ENCODE results near the gene CEND1. TPM values are rescaled to one million over a fixed set of nuclear protein-coding genes. Genes with fewer than 3 reads are reported as not detected.

CEND1 gene
- total and polyA plus RNA-seq, 2 of the 13 experiments (the other 11 are each of a cell fraction or from before 2014, with no cell fraction given) = not detected

DNA sequence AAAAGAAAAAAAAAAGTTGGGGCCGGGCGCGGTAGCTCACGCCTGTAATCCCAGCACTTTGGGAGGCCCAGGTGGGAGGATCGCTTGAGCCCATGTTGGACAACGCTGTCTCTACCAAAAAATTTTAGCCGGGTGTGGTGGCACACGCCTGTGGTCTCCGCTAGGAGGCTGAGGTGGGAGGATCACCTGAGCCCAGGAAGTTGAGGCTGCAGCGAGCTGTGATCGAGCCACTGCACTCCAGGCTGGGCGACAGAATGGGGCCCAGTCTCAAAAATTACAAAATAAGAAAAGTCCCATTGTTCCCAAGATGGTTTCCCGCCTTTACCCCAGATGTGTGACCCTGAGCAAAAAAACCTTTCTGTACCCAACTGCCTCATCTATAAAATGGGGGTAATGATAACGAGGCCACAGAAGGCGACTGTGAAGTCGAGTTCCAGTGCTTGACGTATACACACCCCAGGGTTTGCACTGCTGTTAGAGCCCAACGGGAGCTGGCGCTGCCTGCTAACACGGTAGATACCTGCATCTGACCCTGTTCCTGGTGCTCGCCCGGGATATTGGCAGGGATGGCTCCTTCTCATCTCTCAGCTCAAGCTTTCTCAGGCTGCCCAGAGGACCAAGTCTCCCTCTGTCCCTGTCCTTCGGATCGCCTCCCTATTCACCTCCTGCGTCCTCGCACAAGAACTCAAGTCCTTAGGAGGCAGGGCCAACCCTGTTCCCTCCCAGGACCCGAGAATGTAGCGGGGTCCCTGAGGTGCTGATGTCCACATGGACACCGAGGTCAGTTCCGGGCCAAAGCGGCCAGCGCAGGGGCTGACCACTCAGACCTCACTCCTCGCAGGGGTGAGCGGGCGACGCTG, 18.8 kb upstream of the CEND1 start (continued):
- TF ChIP-seq FOXC1 (CRISPR knock-in tag; IDR thresholded peaks at IDR 0.05; ENCODE audit: borderline replicate concordance) = no peak
- TF ChIP-seq ZMYM3 (CRISPR knock-in tag; IDR thresholded peaks at IDR 0.05) = peak; percentile 41; the same call in 1 of the 2 replicates
- no peak for TF ChIP-seq KLF13 (CRISPR knock-in tag; IDR thresholded peaks at IDR 0.05)
- no peak for TF ChIP-seq TAF15 (IDR thresholded peaks at IDR 0.05; ENCODE audit: low read depth, low read length, poor library complexity, severe bottlenecking)
- no peak for TF ChIP-seq DNMT1 (CRISPR knock-in tag; IDR thresholded peaks at IDR 0.05)
- TF ChIP-seq, protein P1, sequence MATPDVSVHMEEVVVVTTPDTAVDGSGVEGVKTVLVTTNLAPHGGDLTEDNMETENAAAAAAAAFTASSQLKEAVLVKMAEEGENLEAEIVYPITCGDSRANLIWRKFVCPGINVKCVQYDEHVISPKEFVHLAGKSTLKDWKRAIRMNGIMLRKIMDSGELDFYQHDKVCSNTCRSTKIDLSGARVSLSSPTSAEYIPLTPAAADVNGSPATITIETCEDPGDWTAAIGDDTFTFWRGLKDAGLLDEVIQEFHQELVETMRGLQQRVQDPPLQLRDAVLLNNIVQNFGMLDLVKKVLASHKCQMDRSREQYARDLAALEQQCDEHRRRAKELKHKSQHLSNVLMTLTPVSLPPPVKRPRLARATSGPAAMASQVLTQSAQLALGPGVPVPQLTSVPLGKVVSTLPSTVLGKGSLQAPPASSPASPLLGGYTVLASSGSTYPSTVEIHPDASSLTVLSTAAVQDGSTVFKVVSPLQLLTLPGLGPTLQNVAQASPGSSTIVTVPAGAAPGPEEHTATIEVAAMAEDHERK (CRISPR knock-in tag; IDR thresholded peaks at IDR 0.05; ENCODE audit: low read depth) = no peak
- TF ChIP-seq, protein P2, sequence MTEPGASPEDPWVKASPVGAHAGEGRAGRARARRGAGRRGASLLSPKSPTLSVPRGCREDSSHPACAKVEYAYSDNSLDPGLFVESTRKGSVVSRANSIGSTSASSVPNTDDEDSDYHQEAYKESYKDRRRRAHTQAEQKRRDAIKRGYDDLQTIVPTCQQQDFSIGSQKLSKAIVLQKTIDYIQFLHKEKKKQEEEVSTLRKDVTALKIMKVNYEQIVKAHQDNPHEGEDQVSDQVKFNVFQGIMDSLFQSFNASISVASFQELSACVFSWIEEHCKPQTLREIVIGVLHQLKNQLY (CRISPR knock-in tag; IDR thresholded peaks at IDR 0.05) = no peak
- TF ChIP-seq RFXANK (CRISPR knock-in tag; IDR thresholded peaks at IDR 0.05) = no peak
- TF ChIP-seq ARID2 (CRISPR knock-in tag; IDR thresholded peaks at IDR 0.05; ENCODE audit: borderline replicate concordance) = peak; percentile 80; the same call in 1 of the 2 replicates
- TF ChIP-seq MXI1 (IDR thresholded peaks at IDR 0.05; ENCODE audit: borderline replicate concordance, low read depth, low read length) = no peak
- TF ChIP-seq MTF2 (CRISPR knock-in tag; IDR thresholded peaks at IDR 0.05; ENCODE audit: borderline replicate concordance) = 0 out of 2 replicates have a peak, but pooled peaks have one; percentile 62
- no peak for TF ChIP-seq ATAD3A (CRISPR knock-in tag; IDR thresholded peaks at IDR 0.05)
- TF ChIP-seq, protein P3, sequence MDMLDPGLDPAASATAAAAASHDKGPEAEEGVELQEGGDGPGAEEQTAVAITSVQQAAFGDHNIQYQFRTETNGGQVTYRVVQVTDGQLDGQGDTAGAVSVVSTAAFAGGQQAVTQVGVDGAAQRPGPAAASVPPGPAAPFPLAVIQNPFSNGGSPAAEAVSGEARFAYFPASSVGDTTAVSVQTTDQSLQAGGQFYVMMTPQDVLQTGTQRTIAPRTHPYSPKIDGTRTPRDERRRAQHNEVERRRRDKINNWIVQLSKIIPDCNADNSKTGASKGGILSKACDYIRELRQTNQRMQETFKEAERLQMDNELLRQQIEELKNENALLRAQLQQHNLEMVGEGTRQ (IDR thresholded peaks at IDR 0.05; ENCODE audit: low read depth, low read length) = no peak
- TF ChIP-seq, protein P3 (CRISPR knock-in tag; IDR thresholded peaks at IDR 0.05; ENCODE audit: borderline replicate concordance) = no peak
- TF ChIP-seq, protein P4, sequence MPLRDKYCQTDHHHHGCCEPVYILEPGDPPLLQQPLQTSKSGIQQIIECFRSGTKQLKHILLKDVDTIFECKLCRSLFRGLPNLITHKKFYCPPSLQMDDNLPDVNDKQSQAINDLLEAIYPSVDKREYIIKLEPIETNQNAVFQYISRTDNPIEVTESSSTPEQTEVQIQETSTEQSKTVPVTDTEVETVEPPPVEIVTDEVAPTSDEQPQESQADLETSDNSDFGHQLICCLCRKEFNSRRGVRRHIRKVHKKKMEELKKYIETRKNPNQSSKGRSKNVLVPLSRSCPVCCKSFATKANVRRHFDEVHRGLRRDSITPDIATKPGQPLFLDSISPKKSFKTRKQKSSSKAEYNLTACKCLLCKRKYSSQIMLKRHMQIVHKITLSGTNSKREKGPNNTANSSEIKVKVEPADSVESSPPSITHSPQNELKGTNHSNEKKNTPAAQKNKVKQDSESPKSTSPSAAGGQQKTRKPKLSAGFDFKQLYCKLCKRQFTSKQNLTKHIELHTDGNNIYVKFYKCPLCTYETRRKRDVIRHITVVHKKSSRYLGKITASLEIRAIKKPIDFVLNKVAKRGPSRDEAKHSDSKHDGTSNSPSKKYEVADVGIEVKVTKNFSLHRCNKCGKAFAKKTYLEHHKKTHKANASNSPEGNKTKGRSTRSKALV (CRISPR knock-in tag; IDR thresholded peaks at IDR 0.05) = peak; percentile 75; the same call in 1 of the 2 replicates
- no peak for TF ChIP-seq ZNF501 (CRISPR knock-in tag; IDR thresholded peaks at IDR 0.05)
- no peak for TF ChIP-seq ZC3H4 (CRISPR knock-in tag; IDR thresholded peaks at IDR 0.05; ENCODE audit: borderline replicate concordance)
- no peak for TF ChIP-seq NR2C2 (CRISPR knock-in tag; IDR thresholded peaks at IDR 0.05; ENCODE audit: borderline replicate concordance)
- no peak for TF ChIP-seq ZFP82 (CRISPR knock-in tag; IDR thresholded peaks at IDR 0.05; ENCODE audit: borderline replicate concordance)
- TF ChIP-seq SAP130 (CRISPR knock-in tag; IDR thresholded peaks at IDR 0.05; ENCODE audit: low read depth) = no peak

All from HepG2 (cell line).